OCI-LY1 (cell line): ENCODE measurements around the gene PDE4D.

ENCODE experiments used
- CTCF ChIP-seq: fragments of 200-600 bp; sonication (generic), shearing (Covaris generic); IDR thresholded peaks from 2 replicates; pipeline ENCODE4 v1.5.1; 2017; ENCODE audit warnings: mild to moderate bottlenecking, antibody characterized with exemption, low read length, moderate library complexity, mixed read lengths
- EZH2 ChIP-seq: fragments of 200-600 bp; sonication (generic), shearing (Covaris generic); IDR thresholded peaks from 2 replicates; pipeline ENCODE4 v1.8.0; 2017; ENCODE audit warnings: borderline replicate concordance, mixed run types, mild to moderate bottlenecking, antibody characterized with exemption, low read length, moderate library complexity, mixed read lengths

- no peak for TF ChIP-seq EZH2
- TF ChIP-seq CTCF = no peak
Measured at GRCh38 chr5:58985311-58985710, 908.2 kb downstream of the PDE4D start.
